SU-DHL-6 (cell line): ENCODE data around the gene WWC1.

Source experiments
- H2AFZ ChIP-seq: fragments of 200-600 bp; sonication (generic); 2 replicates; pipeline ENCODE4 v1.6.1; 2014; ENCODE audit warnings: low read depth, mild to moderate bottlenecking, moderate library complexity, mixed read lengths, antibody characterized with exemption, low read length; ENCODE audit not compliant: severe bottlenecking
- H3F3A ChIP-seq: fragments of 200-600 bp; shearing (Covaris generic); 2 replicates; pipeline ENCODE4 v1.6.0; 2016; ENCODE audit warnings: antibody characterized with exemption, mild to moderate bottlenecking; ENCODE audit not compliant: insufficient read depth
- H3K27ac ChIP-seq: fragments of 200-600 bp; sonication (generic); 2 replicates; pipeline ENCODE4 v1.5.1; 2016; ENCODE audit warnings: low read depth, mild to moderate bottlenecking, low read length, moderate library complexity, mixed read lengths
- H3K27me3 ChIP-seq: fragments of 200-600 bp; sonication (generic), shearing (Covaris generic); 2 replicates; pipeline ENCODE4 v1.6.0; 2014; ENCODE audit warnings: mild to moderate bottlenecking, low read length
- H3K36me3 ChIP-seq: fragments of 200-600 bp; sonication (generic); 2 replicates; pipeline ENCODE4 v1.6.1; 2014; ENCODE audit warnings: mild to moderate bottlenecking, low read length, mixed read lengths
- H3K4me2 ChIP-seq: fragments of 300-600, 200-600 bp; shearing (Covaris generic), sonication (generic); 2 replicates; pipeline ENCODE4 v1.6.0; 2014; ENCODE audit warnings: low read length, low read depth, mild to moderate bottlenecking; ENCODE audit not compliant: poor library complexity, severe bottlenecking
- H3K4me3 ChIP-seq: fragments of 200-600 bp; sonication (generic); 2 replicates; pipeline ENCODE4 v1.5.1; 2014; ENCODE audit warnings: antibody characterized with exemption, low read length, mild to moderate bottlenecking, mixed read lengths; ENCODE audit not compliant: insufficient read depth, poor library complexity, severe bottlenecking
- H3K79me2 ChIP-seq: fragments of 200-600 bp; sonication (generic); 2 replicates; pipeline ENCODE4 v1.6.1; 2014; ENCODE audit warnings: mild to moderate bottlenecking, low read length, moderate library complexity; ENCODE audit not compliant: insufficient read depth
- H3K9ac ChIP-seq: fragments of 200-600 bp; sonication (generic); 2 replicates; pipeline ENCODE4 v1.7.0; 2014; ENCODE audit warnings: mild to moderate bottlenecking, low read length
- H3K9me2 ChIP-seq: fragments of 200-600 bp; sonication (generic); replicated peaks from 2 replicates; pipeline ENCODE4 v1.6.1; 2014; ENCODE audit warnings: low read length; ENCODE audit not compliant: insufficient read depth
- H3K9me3 ChIP-seq: fragments of 200-600 bp; sonication (generic); 2 replicates; pipeline ENCODE4 v1.6.1; 2014; ENCODE audit warnings: low read length, mixed read lengths; ENCODE audit not compliant: insufficient read depth
- H4K20me1 ChIP-seq: fragments of 200-600 bp; sonication (generic); 2 replicates; pipeline ENCODE4 v1.6.1; 2014; ENCODE audit warnings: low read depth, mild to moderate bottlenecking, antibody characterized with exemption, low read length, moderate library complexity, mixed read lengths
- EZH2phosphoT487 ChIP-seq: fragments of 200-600 bp; sonication (generic), shearing (Covaris generic); conservative IDR thresholded peaks from 2 replicates; pipeline ENCODE4 v1.6.1; 2018; ENCODE audit warnings: mild to moderate bottlenecking, antibody characterized with exemption, low read length, moderate library complexity, mixed read lengths
- TF ChIP-seq, protein P1 (sequence below): fragments of 200-600 bp; sonication (generic); IDR thresholded peaks from one replicate; pipeline ENCODE4 v1.5.1; 2017; ENCODE audit warnings: antibody characterized with exemption, mild to moderate bottlenecking, low read length, moderate library complexity; ENCODE audit not compliant: insufficient read depth, poor library complexity, severe bottlenecking

Gene WWC1

DNA sequence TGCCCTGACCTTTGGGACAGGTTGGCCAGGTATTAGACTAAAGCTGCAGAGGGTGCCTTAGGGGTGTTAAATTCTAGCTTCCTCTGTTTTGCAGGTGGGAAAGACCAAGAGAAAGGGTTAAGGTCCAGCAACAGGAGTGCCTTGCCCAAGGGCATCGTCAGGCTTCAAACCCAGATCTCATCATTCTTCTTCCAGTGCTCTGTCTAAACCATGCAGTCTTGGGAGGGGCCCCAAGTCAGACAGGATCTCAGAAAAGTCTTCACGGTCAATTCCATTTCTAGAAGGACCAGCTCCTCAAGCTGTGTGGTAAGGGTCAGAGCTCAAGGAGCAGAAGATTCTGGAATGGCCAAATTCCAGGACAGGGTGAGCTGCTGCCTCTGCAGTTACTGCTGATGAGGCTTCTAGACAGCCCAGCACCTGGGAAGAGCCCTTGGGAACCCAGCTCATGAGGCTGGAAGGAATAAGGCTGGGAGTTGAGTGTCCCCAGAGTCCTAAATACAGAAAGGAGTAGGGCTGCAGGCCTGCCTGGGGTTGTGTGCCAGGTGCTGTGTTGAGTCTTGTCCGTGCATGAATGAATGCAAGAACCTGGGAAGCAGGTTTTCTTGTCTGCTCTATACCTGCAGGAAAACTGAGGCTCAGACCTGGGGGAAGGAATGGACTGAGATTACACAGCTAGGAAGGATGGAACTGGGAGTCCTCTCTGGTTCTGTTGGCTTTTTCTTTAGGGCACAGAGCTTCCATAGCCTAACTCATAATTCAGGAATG is 69.3 kb downstream of the WWC1 start:
- H3K79me2 ChIP-seq, result no peaks in the 10 kb centered on the region
- TF ChIP-seq, protein P1, sequence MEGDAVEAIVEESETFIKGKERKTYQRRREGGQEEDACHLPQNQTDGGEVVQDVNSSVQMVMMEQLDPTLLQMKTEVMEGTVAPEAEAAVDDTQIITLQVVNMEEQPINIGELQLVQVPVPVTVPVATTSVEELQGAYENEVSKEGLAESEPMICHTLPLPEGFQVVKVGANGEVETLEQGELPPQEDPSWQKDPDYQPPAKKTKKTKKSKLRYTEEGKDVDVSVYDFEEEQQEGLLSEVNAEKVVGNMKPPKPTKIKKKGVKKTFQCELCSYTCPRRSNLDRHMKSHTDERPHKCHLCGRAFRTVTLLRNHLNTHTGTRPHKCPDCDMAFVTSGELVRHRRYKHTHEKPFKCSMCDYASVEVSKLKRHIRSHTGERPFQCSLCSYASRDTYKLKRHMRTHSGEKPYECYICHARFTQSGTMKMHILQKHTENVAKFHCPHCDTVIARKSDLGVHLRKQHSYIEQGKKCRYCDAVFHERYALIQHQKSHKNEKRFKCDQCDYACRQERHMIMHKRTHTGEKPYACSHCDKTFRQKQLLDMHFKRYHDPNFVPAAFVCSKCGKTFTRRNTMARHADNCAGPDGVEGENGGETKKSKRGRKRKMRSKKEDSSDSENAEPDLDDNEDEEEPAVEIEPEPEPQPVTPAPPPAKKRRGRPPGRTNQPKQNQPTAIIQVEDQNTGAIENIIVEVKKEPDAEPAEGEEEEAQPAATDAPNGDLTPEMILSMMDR, result no peak
- TF ChIP-seq EZH2phosphoT487, result no peak
- no peaks in the 10 kb centered on the region for H3K9me2 ChIP-seq
- H2AFZ ChIP-seq, result no peak overlapping the region
- H3K4me3 ChIP-seq, result no peak overlapping the region
- H3K9ac ChIP-seq, result no peak overlapping the region
- no peaks in the 10 kb centered on the region for H3K36me3 ChIP-seq
- H3K27ac ChIP-seq, result no peak overlapping the region
- H3F3A ChIP-seq, result no peaks in the 10 kb centered on the region
- H3K9me3 ChIP-seq, result no peaks in the 10 kb centered on the region
- no peaks in the 10 kb centered on the region for H3K27me3 ChIP-seq
- no peaks in the 10 kb centered on the region for H4K20me1 ChIP-seq
- H3K4me2 ChIP-seq, result no peak overlapping the region

DNA sequence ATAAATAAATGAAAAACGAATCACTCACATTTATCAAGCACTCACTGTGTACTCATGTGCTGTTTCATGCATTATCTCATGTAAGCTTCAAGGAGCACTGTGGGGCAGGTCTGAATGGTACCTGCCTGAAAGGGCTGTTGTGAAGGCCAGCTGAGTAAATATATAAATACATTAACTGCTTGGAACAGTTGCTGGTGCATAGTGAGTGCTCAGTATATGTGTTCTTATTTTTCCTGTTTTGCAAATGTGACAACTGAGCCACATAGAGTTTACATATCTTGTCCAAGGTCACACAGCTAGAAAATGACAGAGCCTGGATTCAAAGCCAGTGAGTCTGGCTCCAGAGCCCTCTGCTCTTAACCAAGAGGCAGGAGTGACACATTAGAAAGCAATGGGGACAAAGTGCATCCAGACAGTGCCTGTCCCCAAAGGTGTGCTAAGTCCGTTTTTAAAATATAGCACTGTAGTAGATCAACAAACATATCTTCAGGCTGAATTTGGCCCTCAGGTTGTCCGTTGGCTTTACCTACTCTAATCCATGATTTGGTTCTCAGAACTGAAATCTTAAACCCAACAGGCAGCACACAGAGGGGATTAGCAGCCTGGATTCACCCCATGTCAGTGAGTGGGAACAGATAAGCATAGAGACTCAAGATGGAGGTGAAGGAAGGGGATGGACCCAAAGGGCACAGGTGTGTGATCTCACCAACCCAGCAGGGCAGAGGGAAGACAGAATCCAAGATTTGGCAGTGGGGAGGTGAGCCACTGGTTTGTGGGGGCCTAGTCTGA is 70.8 kb downstream of the WWC1 start:
- Histone ChIP-seq H3K9me2 (no peaks in the 10 kb centered on the region), H2AFZ (no peak overlapping the region), H4K20me1 (no peaks in the 10 kb centered on the region), H3F3A (no peaks in the 10 kb centered on the region), H3K79me2 (no peaks in the 10 kb centered on the region), H3K9ac (no peak overlapping the region), H3K4me2 (no peak overlapping the region), H3K27ac (no peak overlapping the region), H3K4me3 (no peak overlapping the region), H3K27me3 (no peaks in the 10 kb centered on the region), H3K9me3 (no peaks in the 10 kb centered on the region), H3K36me3 (no peaks in the 10 kb centered on the region)
- TF ChIP-seq EZH2phosphoT487, result no peak
- TF ChIP-seq, protein P1, result no peak

DNA sequence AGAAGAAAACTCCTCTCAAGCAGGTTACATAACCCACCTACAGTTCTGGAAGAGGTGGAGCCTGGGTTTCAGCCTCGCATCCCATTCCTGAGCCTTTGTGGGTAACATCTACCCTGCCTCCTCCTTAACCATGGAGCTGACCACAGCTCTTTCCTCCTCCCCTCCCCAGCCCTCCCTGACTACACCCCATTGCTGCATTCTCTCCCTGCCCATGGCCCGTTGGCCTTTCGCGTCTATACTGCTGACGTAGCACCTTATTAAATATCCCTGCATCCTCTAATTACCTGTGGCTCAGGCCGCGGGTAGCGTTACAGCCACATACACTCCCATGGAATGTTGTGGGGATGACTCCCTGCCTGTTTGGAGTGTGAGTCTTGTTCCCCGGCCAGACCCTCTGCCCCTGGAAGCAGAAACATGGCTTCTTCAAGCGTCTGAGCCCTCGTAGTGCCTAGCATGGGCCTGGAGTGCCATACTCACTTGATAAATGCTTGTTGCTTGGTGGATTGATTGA is 72.8 kb downstream of the WWC1 start:
- Histone ChIP-seq H3K27ac (no peak overlapping the region), H3K4me3 (no peak overlapping the region), H3K27me3 (no peaks in the 10 kb centered on the region), H3K9me2 (no peaks in the 10 kb centered on the region), H3F3A (no peaks in the 10 kb centered on the region), H3K36me3 (no peaks in the 10 kb centered on the region), H2AFZ (no peak overlapping the region), H4K20me1 (no peaks in the 10 kb centered on the region), H3K4me2 (no peak overlapping the region), H3K79me2 (no peaks in the 10 kb centered on the region), H3K9me3 (no peaks in the 10 kb centered on the region), H3K9ac (no peak overlapping the region)
- no peak for TF ChIP-seq EZH2phosphoT487
- TF ChIP-seq, protein P1, result no peak
